NCI-H774 (cell line): ENCODE data around the gene ZNF598.
"Not testable (repeated sequence)": the region's sequence is repeated elsewhere in the genome, so short reads cannot be mapped to it uniquely, and the experiment has no call there.

ENCODE experiments used
- DNase-seq: peaks from one replicate; lab custom pipeline; 2025; lab: John Stamatoyannopoulos, UW

The ZNF598 gene

GRCh38 chr16:2040041-2040786, 30.6 kb upstream of the ZNF598 start:
- no peak for DNase-seq

DNA sequence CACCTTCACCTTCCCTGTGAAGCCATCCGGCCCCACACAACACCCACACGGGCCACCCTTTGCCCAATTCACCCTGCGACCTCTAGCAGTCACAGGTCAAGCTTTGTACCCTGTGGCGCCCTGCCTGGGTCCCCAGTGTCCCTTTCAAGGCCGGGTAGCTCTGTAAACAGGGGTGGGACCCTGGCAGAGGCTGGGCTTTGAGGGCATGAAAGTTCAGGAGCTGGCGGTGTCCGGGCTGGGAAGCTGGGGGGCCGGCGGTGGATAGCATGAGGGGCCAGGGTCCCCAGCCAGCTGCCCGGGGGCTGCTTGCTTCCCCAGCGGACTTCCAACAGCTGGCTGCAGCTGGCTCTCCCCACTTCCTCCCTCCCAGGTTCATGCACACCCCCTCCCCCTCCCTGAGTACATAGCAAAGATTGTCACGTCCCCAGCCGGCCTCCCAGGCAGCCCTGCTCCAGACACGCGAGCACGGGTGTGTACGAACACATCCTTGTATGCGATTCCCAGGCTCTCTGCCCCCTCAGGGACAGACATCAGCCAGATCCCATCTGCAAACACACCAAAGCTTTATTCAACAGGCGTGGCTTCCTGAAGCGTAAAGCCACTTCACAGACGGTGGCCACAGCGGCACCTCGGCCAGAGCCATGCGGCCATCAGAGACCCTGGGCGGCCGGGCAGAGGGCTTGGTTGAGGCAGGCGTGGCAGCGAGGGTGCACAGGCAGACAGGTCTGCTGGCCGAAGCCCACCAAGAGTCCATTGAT, 29.8 kb upstream of the ZNF598 start:
- DNase-seq: peak; percentile 10

GRCh38 chr16:2038382-2039231, 29.0 kb upstream of the ZNF598 start:
- DNase-seq: no peak

DNA sequence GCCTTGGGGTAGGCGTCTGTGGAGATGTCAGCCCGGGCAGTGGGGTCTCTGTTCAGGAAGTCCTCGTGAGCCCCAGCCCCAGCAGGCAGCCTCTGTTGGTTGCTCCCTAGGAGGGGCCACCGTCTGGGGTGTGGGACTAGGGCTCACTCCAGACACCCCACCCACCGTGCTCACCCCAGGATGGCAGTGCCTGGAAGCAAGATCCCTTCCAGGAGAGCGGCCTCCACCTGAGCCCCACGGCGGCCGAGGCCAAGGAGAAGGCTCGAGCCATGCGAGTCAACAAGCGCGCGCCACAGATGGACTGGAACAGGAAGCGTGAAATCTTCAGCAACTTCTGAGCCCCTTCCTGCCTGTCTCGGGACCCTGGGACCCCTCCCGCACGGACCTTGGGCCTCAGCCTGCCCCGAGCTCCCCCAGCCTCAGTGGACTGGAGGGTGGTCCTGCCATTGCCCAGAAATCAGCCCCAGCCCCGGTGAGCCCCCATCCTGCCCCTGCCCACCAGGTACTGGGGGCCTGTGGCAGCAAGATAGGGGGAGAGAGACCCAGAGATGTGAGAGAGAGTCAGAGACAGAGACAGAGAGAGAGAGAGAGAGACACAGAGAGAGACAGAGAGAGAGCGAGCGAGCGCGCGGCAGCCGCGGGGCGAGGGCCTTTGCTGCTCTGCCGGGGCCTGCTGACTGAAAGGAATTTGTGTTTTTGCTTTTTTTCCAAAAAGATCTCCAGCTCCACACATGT, 28.2 kb upstream of the ZNF598 start:
- no peak for DNase-seq

- no peak for DNase-seq
These were observed 27.5 kb upstream of the ZNF598 start for GRCh38 chr16:2037115-2037514.

DNA sequence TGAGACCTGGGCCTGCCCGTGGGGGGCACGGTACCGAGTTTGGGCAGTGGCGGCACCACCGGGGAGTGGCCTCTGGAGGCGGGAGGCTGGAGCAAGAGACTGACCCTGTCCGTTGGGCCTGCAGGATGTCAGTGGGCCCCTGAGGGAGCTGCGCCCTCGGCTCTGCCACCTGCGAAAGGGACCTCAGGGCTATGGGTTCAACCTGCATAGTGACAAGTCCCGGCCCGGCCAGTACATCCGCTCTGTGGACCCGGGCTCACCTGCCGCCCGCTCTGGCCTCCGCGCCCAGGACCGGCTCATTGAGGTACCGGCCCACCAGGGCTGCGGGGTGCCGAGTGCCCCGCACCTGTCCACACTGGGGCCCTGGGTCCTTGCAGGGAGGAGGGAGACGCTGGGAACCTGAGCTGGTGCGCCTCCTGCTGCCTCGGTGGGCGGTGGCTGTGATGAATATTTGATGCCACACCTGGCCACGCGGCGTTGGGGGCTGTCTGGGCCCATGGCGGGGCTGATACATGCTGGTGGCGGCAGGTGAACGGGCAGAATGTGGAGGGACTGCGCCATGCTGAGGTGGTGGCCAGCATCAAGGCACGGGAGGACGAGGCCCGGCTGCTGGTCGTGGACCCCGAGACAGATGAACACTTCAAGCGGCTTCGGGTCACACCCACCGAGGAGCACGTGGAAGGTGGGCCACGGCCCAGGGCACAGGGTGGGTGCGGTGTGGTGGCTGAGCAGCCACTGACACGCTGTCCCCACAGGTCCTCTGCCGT, 26.8 kb upstream of the ZNF598 start:
- no peak for DNase-seq

- DNase-seq: no peak
These were observed 26.0 kb upstream of the ZNF598 start for GRCh38 chr16:2035431-2036199.

GRCh38 chr16:2034696-2035430, 25.2 kb upstream of the ZNF598 start:
- no peak for DNase-seq

DNA sequence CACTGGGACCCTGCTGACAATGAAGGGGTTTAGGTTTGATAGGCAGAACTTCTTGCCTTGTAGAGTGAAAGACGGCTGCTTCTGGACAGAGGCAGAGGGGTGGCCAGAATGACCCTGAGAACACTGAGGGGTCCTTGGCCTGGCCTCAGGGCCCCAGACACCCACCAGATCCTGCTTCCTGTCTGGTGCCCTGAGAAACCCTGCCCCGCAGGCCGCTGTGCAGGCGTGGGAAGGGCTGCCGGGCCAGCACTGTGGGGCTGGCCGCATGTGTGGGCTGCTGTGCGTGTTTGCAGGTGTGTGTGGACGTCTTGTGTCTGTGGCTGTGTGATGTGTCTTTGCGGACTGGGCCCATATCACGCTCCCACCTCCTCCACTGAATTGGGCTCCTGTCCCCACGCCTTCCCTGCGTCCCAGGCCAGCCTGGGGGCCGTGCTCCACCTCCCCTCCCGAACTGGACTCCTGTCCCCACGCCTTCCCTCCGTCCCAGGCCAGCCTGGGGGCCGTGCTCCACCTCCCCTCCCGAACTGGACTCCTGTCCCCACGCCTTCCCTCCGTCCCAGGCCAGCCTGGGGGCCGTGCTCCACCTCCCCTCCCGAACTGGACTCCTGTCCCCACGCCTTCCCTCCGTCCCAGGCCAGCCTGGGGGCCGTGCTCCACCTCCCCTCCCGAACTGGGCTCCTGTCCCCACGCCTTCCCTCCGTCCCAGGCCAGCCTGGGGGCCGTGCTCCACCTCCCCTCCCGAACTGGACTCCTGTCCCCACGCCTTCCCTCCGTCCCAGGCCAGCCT, 24.5 kb upstream of the ZNF598 start:
- not testable (repeated sequence) for DNase-seq

DNA sequence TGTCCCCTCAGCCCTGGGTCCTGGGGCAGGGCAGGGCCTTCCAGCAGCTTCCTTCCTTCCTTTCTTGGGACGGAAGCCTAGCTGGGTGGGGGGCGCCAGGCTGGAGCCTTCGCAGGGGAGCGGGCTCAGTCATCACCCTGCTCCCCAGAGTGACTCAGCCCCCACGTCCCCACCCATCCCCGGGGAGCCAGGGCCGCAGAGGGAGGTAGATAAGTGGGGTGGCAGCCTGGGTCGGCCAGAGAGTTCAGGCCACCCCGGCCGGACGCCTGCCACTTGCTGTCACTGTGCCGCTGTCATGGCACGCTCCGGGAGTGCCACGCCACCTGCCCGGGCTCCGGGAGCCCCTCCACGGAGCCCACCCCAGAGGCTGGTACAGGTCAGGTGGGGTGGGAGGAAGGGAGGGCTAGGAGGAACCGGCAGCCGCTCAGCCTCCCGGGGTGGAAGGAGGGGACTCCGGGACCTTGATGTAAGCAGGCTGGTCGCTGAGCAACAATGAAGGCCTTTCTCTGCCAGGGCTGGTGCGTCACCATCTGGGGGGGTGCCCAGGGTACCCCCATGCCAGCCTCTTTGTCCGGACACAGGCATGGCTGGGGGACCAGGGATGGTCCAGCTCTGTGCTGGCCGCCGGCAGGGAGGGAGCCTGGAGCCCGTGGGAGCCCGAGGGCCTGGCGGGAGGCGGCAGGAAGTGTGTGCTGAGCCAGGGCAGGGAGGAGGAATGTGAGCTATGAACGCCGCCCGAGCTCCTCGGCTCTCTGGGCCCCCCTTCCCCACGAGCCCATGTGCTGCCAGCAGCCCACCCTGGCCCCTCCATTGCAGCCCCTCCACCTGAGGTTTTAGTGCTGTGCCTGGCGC, 23.7 kb upstream of the ZNF598 start:
- DNase-seq: no peak

GRCh38 chr16:2032285-2033056, 22.9 kb upstream of the ZNF598 start:
- no peak for DNase-seq

DNA sequence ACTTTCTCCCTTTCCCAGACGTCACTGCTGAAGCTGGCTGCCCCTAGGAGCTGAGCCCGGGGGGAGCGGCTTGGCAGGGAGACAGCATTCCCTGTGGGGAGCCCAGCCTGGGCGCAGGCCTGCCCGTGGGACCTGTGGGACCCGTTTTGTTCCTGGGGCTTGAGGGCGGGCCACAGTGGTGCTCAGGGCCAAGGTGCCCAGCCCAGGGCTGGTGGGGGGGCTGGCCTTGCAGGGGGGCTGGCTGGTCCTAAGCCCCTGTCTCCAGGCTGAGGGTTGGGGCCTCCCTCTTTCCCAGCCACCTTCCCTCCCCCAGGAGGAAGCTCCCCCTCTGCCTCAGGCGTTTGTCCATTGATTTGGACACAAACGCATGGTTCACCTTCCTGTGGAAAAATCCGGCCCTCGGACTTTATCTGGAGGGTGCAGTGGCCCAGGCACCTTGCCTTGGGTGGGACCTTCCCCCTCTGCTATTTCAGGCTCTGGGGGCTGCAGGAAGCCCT, 21.5 kb upstream of the ZNF598 start:
- no peak for DNase-seq

DNA sequence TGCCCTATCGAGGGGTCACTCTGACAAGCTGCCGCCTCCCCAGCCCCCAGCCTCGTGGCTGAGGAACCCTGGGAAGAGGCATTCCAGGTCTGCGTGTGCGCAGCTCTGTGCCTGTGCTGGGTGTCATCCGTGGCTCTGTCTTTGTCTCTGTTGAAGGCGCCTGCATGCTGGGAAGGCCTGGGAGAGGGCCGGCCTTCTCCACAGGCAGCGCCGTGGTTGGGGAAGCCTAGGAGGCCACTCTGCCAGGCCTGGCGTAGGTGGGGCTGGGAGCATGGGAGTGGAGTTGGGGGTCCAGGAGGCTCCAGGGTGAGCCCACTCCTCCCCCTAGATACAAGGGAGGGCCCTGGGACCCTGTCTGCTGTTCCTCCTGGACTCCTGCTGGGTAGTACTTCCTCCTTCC, 20.4 kb upstream of the ZNF598 start:
- no peak for DNase-seq

GRCh38 chr16:2029350-2029749, 19.7 kb upstream of the ZNF598 start:
- no peak for DNase-seq

DNA sequence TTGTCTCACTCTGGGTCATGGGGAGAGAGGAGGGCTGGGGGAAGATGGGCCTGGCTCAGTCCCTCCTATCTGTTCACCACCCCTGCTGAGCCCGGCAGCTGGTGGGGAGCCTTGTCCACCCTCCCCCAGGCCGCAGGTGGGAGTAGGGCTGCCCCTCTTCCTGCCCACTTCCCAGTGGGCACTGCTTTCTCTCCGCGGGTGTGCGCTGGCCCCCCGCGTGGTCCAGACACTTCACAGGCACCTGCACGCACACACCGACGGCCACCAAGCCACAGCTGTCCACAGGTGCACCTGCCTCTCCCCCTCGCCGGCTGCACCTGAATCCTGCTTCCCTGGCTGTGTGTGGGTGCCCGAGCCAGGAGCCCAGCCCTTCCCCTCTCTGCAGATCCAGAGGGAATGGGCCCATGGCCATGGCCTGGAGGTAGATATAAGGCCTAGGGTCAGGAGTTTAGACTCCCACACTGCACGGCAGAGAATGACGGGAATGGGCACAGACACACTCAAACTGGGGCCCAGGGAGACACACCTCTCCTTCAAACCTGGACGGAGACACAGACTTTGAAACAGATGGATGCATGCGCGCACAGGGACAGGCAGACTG, 19.1 kb upstream of the ZNF598 start:
- no peak for DNase-seq

GRCh38 chr16:2028146-2028545, 18.5 kb upstream of the ZNF598 start:
- DNase-seq: no peak
